H1 (cell line): ENCODE measurements around the gene ISL2. TPM values are rescaled to one million over a fixed set of nuclear protein-coding genes. Genes with fewer than 3 reads are reported as not detected.

Source experiments
- JUND ChIP-seq: IDR thresholded peaks from 2 replicates; pipeline ENCODE4 v1.6.1; 2011; ENCODE audit warnings: mild to moderate bottlenecking, improper control_type of control experiment, low read length
- KDM1A ChIP-seq: fragments of 200-600, 300-600 bp; sonication (generic); IDR thresholded peaks from 2 replicates; pipeline ENCODE4 v1.7.1; 2016; ENCODE audit warnings: mild to moderate bottlenecking, low read length, borderline replicate concordance
- SUZ12 ChIP-seq: fragments of 200-600 bp; sonication (generic); IDR thresholded peaks from 2 replicates; pipeline ENCODE4 v1.6.1; 2012; ENCODE audit warnings: mild to moderate bottlenecking, inconsistent platforms, low read length, moderate library complexity, mixed read lengths
- polyA plus RNA-seq, 7 experiments: library from polyadenylated mRNA; depleted of rRNA in 3 of 7; stranded (reverse) in 5 of 7; unstranded in 2 of 7; fragments of >200 nt in 5 of 7; fragments of 200-250 nt in 2 of 7; gene quantifications; 1 replicate in 5 of 7; 2 replicates in 1 of 7; 4 replicates in 1 of 7; pipeline versions ENCODE4 v1.2.1 to v1.2.3, GENCODE V29; 2011 to 2013; ENCODE audit warnings: missing spikeins in 2 of 7, mixed read lengths in 2 of 7
- total RNA-seq: library from RNA; stranded (reverse); fragmentation: NEBNext Ultra II Directional; extraction: Animal tissue kit (Norgen Biotek cat#: 25700); gene quantifications from 2 replicates; pipeline ENCODE4 v1.2.1, GENCODE V29; 2021

Gene ISL2
- total and polyA plus RNA-seq, 2 of the 8 experiments (the other 6 are each of a cell fraction or from before 2014, with no cell fraction given): 0.32 to 0.99 TPM

- TF ChIP-seq SUZ12 (no peak), JUND (no peak), KDM1A (no peak)
Observed at GRCh38 chr15:76368122-76368621, 31.6 kb downstream of the ISL2 start (continued).
